Activated CD8-positive, alpha-beta T cell treated with anti-CD3 and anti-CD28 coated beads, Interleukin-2, amount 10 ng/mL, durations not matched to agents 7 days and 5 days (primary cell): Measurements from ENCODE around the gene AK1. TPM values are rescaled to one million over a fixed set of nuclear protein-coding genes. Genes with fewer than 3 reads are reported as not detected.

Source experiments
- ATAC-seq: fragments of 150-1000 bp; cut with Tn5 transposase; one replicate; pipeline ENCODE4 v1.10.0; 2021; ENCODE audit warnings: moderate library complexity
- CTCF ChIA-PET: fragments of 350-600 bp; sonication (Branson Sonifier 250); formaldehyde crosslinking; loops from one replicate; lab custom pipeline; 2021; ENCODE audit warnings: antibody characterized with exemption; lab: Charles Lee
- POLR2A ChIA-PET: fragments of 350-600 bp; sonication (Branson Sonifier 250); formaldehyde crosslinking; loops from one replicate; lab custom pipeline; 2021; ENCODE audit warnings: antibody characterized with exemption; lab: Charles Lee
- DNase-seq: peaks from one replicate; pipeline ENCODE4 v3.0.0-alpha.2; 2020
- H3K27ac Mint-ChIP-seq: one replicate; pipeline ENCODE4 v1.8.0; 2021; ENCODE audit warnings: mild to moderate bottlenecking, mixed read lengths
- H3K27me3 Mint-ChIP-seq: one replicate; pipeline ENCODE4 v1.8.0; 2021; ENCODE audit warnings: low read depth, mixed read lengths
- H3K36me3 Mint-ChIP-seq: one replicate; pipeline ENCODE4 v1.8.0; 2021; ENCODE audit warnings: low read depth, mixed read lengths
- H3K4me1 Mint-ChIP-seq: one replicate; pipeline ENCODE4 v1.8.0; 2021; ENCODE audit warnings: low read depth, mixed read lengths
- H3K4me3 Mint-ChIP-seq: one replicate; pipeline ENCODE4 v1.8.0; 2021; ENCODE audit warnings: mild to moderate bottlenecking, mixed read lengths
- H3K9me3 Mint-ChIP-seq: one replicate; pipeline ENCODE4 v1.8.0; 2022; ENCODE audit warnings: mixed read lengths; ENCODE audit not compliant: insufficient read depth
- total RNA-seq, 2 experiments: library from RNA; stranded (reverse); gene quantifications; one replicate each; pipeline ENCODE4 v1.2.3, GENCODE V29; 2021

The AK1 gene
- 10 to 100 TPM; 22.4 to 30.4 TPM for total RNA-seq

- CTCF ChIA-PET = no interaction called here
- Mint-ChIP-seq H3K4me3 (no peak within 1 kb of the TSS), H3K4me1 (peaks cover 4% of the 10 kb centered on the region), H3K27ac (no peak within 1 kb of the TSS), H3K9me3 (no peaks in the 10 kb centered on the region), H3K36me3 (peaks cover 3% of the 10 kb centered on the region), H3K27me3 (peaks cover 3% of the 10 kb centered on the region)
- no peak for ATAC-seq
- POLR2A ChIA-PET = no interaction called here
- DNase-seq = no peak
These were observed at the start of gene AK1 for GRCh38 chr9:127877566-127877998. AK1 (minus strand) TSS chr9:127877675; CDS start chr9:127874617, 3,058 bp downstream.

GRCh38 chr9:127926906-127927200 is 49.4 kb upstream of the AK1 start:
- POLR2A ChIA-PET = no interaction called here
- Mint-ChIP-seq H3K4me1 (peaks cover 52% of the 10 kb centered on the region), H3K27me3 (peaks cover 20% of the 10 kb centered on the region), H3K4me3 (peak overlapping the region; percentile 68), H3K36me3 (no peaks in the 10 kb centered on the region), H3K27ac (no peak overlapping the region), H3K9me3 (no peaks in the 10 kb centered on the region)
- CTCF ChIA-PET = interaction anchor here (0.9 kb wide), 1 partner anchor 57 kb away, joined by 3 read pairs; no protein-coding TSS in a partner anchor
- peak; percentile 3 for ATAC-seq
- no peak for DNase-seq

GRCh38 chr9:127925959-127926905 is 48.8 kb upstream of the AK1 start:
- peaks cover 20% of the 10 kb centered on the region for H3K27me3 Mint-ChIP-seq
- ATAC-seq (no peak), DNase-seq (no peak)
- no peak overlapping the region for H3K27ac Mint-ChIP-seq
- no peaks in the 10 kb centered on the region for H3K9me3 Mint-ChIP-seq
- POLR2A ChIA-PET = no interaction called here
- no peaks in the 10 kb centered on the region for H3K36me3 Mint-ChIP-seq
- CTCF ChIA-PET = interaction anchor here (0.9 to 2.2 kb wide), 4 partner anchors 10 to 191 kb away, joined by 3 to 10 read pairs (median 4); partner anchors contain the start of genes ST6GALNAC4 and TOR2A
- peak overlapping the region; percentile 68 for H3K4me3 Mint-ChIP-seq
- peaks cover 54% of the 10 kb centered on the region for H3K4me1 Mint-ChIP-seq

GRCh38 chr9:127924736-127925444 is 47.4 kb upstream of the AK1 start:
- H3K4me3 Mint-ChIP-seq = no peak overlapping the region
- CTCF ChIA-PET = interaction anchor here (1.3 to 2.2 kb wide), 3 partner anchors 140 to 190 kb away, joined by 3 to 10 read pairs (median 4); partner anchors contain the start of gene TOR2A
- DNase-seq (no peak), ATAC-seq (no peak)
- peaks cover 52% of the 10 kb centered on the region for H3K4me1 Mint-ChIP-seq
- POLR2A ChIA-PET = interaction anchor here (1.2 kb wide), 1 partner anchor 12 kb away, joined by 4 read pairs; no protein-coding TSS in a partner anchor
- H3K36me3 Mint-ChIP-seq = no peaks in the 10 kb centered on the region
- H3K9me3 Mint-ChIP-seq = no peaks in the 10 kb centered on the region
- no peak overlapping the region for H3K27ac Mint-ChIP-seq
- H3K27me3 Mint-ChIP-seq = peaks cover 17% of the 10 kb centered on the region

- no peak for DNase-seq
- ChIA-PET CTCF (interaction anchor here (1.2 to 5.5 kb wide), 6 partner anchors 19 to 189 kb away, joined by 3 to 38 read pairs (median 12); partner anchors contain the start of gene TOR2A), POLR2A (no interaction called here)
- no peaks in the 10 kb centered on the region for H3K9me3 Mint-ChIP-seq
- H3K27me3 Mint-ChIP-seq = peaks cover 15% of the 10 kb centered on the region
- H3K36me3 Mint-ChIP-seq = no peaks in the 10 kb centered on the region
- H3K4me3 Mint-ChIP-seq = no peak overlapping the region
- H3K27ac Mint-ChIP-seq = no peak overlapping the region
- H3K4me1 Mint-ChIP-seq = peaks cover 52% of the 10 kb centered on the region
- ATAC-seq = no peak
These were observed 46.3 kb upstream of the AK1 start for GRCh38 chr9:127923771-127924170.

GRCh38 chr9:127923046-127923445 is 45.6 kb upstream of the AK1 start:
- peaks cover 10% of the 10 kb centered on the region for H3K27me3 Mint-ChIP-seq
- POLR2A ChIA-PET = no interaction called here
- no peak overlapping the region for H3K27ac Mint-ChIP-seq
- CTCF ChIA-PET = interaction anchor here (1.2 to 5.5 kb wide), 5 partner anchors 19 to 188 kb away, joined by 3 to 38 read pairs (median 19); partner anchors contain the start of gene TOR2A
- H3K4me1 Mint-ChIP-seq = peaks cover 52% of the 10 kb centered on the region
- no peaks in the 10 kb centered on the region for H3K9me3 Mint-ChIP-seq
- no peak for DNase-seq
- H3K4me3 Mint-ChIP-seq = no peak overlapping the region
- no peak for ATAC-seq
- H3K36me3 Mint-ChIP-seq = no peaks in the 10 kb centered on the region

- H3K4me3 Mint-ChIP-seq = peak overlapping the region; percentile 51
- ChIA-PET POLR2A (interaction anchor here (0.8 to 1.5 kb wide), 4 partner anchors 8 to 187 kb away, joined by 4 to 5 read pairs (median 4); partner anchors contain the start of genes CDK9, PIP5KL1 and TOR2A), CTCF (interaction anchor here (0.6 to 5.5 kb wide), 51 partner anchors 9 to 448 kb away, joined by 3 to 38 read pairs (median 4); partner anchors contain the start of genes CDK9, DPM2, EEIG1 and ENG)
- ATAC-seq (peak; percentile 48), DNase-seq (peak; percentile 85)
- peaks cover 10% of the 10 kb centered on the region for H3K27me3 Mint-ChIP-seq
- no peak overlapping the region for H3K27ac Mint-ChIP-seq
- H3K9me3 Mint-ChIP-seq = no peaks in the 10 kb centered on the region
- H3K4me1 Mint-ChIP-seq = peaks cover 51% of the 10 kb centered on the region
- H3K36me3 Mint-ChIP-seq = no peaks in the 10 kb centered on the region
These were observed 44.2 kb upstream of the AK1 start for GRCh38 chr9:127921557-127922120.

GRCh38 chr9:127920794-127921193 is 43.3 kb upstream of the AK1 start:
- Mint-ChIP-seq H3K9me3 (no peaks in the 10 kb centered on the region), H3K36me3 (peaks cover 3% of the 10 kb centered on the region), H3K4me1 (peaks cover 47% of the 10 kb centered on the region), H3K4me3 (no peak overlapping the region), H3K27me3 (peaks cover 5% of the 10 kb centered on the region), H3K27ac (peak overlapping the region; percentile 52)
- ChIA-PET CTCF (interaction anchor here (0.6 to 5.5 kb wide), 47 partner anchors 8 to 447 kb away, joined by 3 to 38 read pairs (median 4); partner anchors contain the start of genes CDK9, ENG, PIP5KL1 and ST6GALNAC6), POLR2A (interaction anchor here (1.2 to 1.5 kb wide), 2 partner anchors 9 to 39 kb away, joined by 4 to 5 read pairs; partner anchors contain the start of gene PIP5KL1)
- DNase-seq (no peak), ATAC-seq (no peak)

GRCh38 chr9:127919253-127919815 is 41.9 kb upstream of the AK1 start:
- H3K9me3 Mint-ChIP-seq = no peaks in the 10 kb centered on the region
- H3K4me1 Mint-ChIP-seq = peaks cover 61% of the 10 kb centered on the region
- H3K36me3 Mint-ChIP-seq = peaks cover 3% of the 10 kb centered on the region
- ChIA-PET POLR2A (interaction anchor here (0.7 to 1.4 kb wide), 2 partner anchors 13 to 131 kb away, joined by 3 to 4 read pairs; no protein-coding TSS in a partner anchor), CTCF (interaction anchor here (0.6 to 5.5 kb wide), 9 partner anchors 9 to 329 kb away, joined by 3 to 38 read pairs (median 4); partner anchors contain the start of genes CDK9 and TOR2A)
- H3K27ac Mint-ChIP-seq = no peak overlapping the region
- ATAC-seq (no peak), DNase-seq (no peak)
- no peaks in the 10 kb centered on the region for H3K27me3 Mint-ChIP-seq
- H3K4me3 Mint-ChIP-seq = no peak overlapping the region

GRCh38 chr9:127918183-127919107 is 41.0 kb upstream of the AK1 start:
- ChIA-PET CTCF (interaction anchor here (1.0 to 5.5 kb wide), 8 partner anchors 13 to 328 kb away, joined by 3 to 38 read pairs (median 15); partner anchors contain the start of genes CDK9 and TOR2A), POLR2A (interaction anchor here (0.7 to 6.7 kb wide), 3 partner anchors 12 to 130 kb away, joined by 3 to 81 read pairs (median 4); no protein-coding TSS in a partner anchor)
- Mint-ChIP-seq H3K36me3 (peaks cover 9% of the 10 kb centered on the region), H3K4me3 (no peak overlapping the region), H3K4me1 (peaks cover 67% of the 10 kb centered on the region), H3K27ac (no peak overlapping the region), H3K9me3 (no peaks in the 10 kb centered on the region), H3K27me3 (no peaks in the 10 kb centered on the region)
- DNase-seq (no peak), ATAC-seq (no peak)
